ENCODE results near the gene LAMC1. TPM values are rescaled to one million over a fixed set of nuclear protein-coding genes. Genes with fewer than 3 reads are reported as not detected.

The LAMC1 gene
- polyA plus RNA-seq, 1 experiment = 360 TPM

GRCh38 chr1:183087001-183087400 lies 63.8 kb downstream of the LAMC1 start:
- POLR2A ChIA-PET = no interaction called here
- Histone ChIP-seq H3K27me3 (ENCODE audit: control insufficient read depth, insufficient read depth, low read length) (no peaks in the 10 kb centered on the region), H3K36me3 (ENCODE audit: control insufficient read depth, insufficient read depth, low read length) (no peaks in the 10 kb centered on the region), H3K4me3 (ENCODE audit: low read depth, low read length) (no peak overlapping the region)
- no peak for DNase-seq (ENCODE audit: low read depth)
- CTCF ChIA-PET = interaction anchor here (0.7 kb wide), 1 partner anchor 306 kb away, joined by 3 read pairs; no protein-coding TSS in a partner anchor
- no peak for TF ChIP-seq CTCF (IDR thresholded peaks at IDR 0.05; ENCODE audit: insufficient read depth, low read depth, low read length)

- Histone ChIP-seq H3K4me3 (ENCODE audit: low read depth, low read length) (no peak overlapping the region), H3K27me3 (ENCODE audit: control insufficient read depth, insufficient read depth, low read length) (no peaks in the 10 kb centered on the region), H3K36me3 (ENCODE audit: control insufficient read depth, insufficient read depth, low read length) (no peaks in the 10 kb centered on the region)
- TF ChIP-seq CTCF (IDR thresholded peaks at IDR 0.05; ENCODE audit: insufficient read depth, low read depth, low read length) = no peak
- DNase-seq (ENCODE audit: low read depth) = no peak
- POLR2A ChIA-PET = no interaction called here
- CTCF ChIA-PET = no interaction called here
These were observed 65.9 kb downstream of the LAMC1 start for GRCh38 chr1:183089025-183089639.

- TF ChIP-seq CTCF (IDR thresholded peaks at IDR 0.05; ENCODE audit: insufficient read depth, low read depth, low read length) = no peak
- Histone ChIP-seq H3K27me3 (ENCODE audit: control insufficient read depth, insufficient read depth, low read length) (no peaks in the 10 kb centered on the region), H3K4me3 (ENCODE audit: low read depth, low read length) (no peak overlapping the region), H3K36me3 (ENCODE audit: control insufficient read depth, insufficient read depth, low read length) (no peaks in the 10 kb centered on the region)
- DNase-seq (ENCODE audit: low read depth) = no peak
- POLR2A ChIA-PET = no interaction called here
- CTCF ChIA-PET = interaction anchor here (0.6 to 1.7 kb wide), 2 partner anchors 13 to 21 kb away, joined by 3 to 7 read pairs; no protein-coding TSS in a partner anchor
These were observed 67.3 kb downstream of the LAMC1 start for GRCh38 chr1:183090391-183091006.

GRCh38 chr1:183091181-183091580 lies 68.0 kb downstream of the LAMC1 start:
- no peak for DNase-seq (ENCODE audit: low read depth)
- H3K36me3 ChIP-seq (ENCODE audit: control insufficient read depth, insufficient read depth, low read length) = no peaks in the 10 kb centered on the region
- ChIA-PET CTCF (interaction anchor here (1.7 kb wide), 2 partner anchors 12 to 13 kb away, joined by 3 to 7 read pairs; no protein-coding TSS in a partner anchor), POLR2A (no interaction called here)
- no peak overlapping the region for H3K4me3 ChIP-seq (ENCODE audit: low read depth, low read length)
- no peaks in the 10 kb centered on the region for H3K27me3 ChIP-seq (ENCODE audit: control insufficient read depth, insufficient read depth, low read length)
- TF ChIP-seq CTCF (IDR thresholded peaks at IDR 0.05; ENCODE audit: insufficient read depth, low read depth, low read length) = no peak

GRCh38 chr1:183092350-183092749 lies 69.1 kb downstream of the LAMC1 start:
- CTCF ChIA-PET = interaction anchor here (0.6 to 1.7 kb wide), 4 partner anchors 11 to 181 kb away, joined by 3 read pairs; no protein-coding TSS in a partner anchor

More at GRCh38 chr1:183092350-183092749, 69.1 kb downstream of the LAMC1 start:
- Histone ChIP-seq H3K4me3 (ENCODE audit: low read depth, low read length) (no peak overlapping the region), H3K36me3 (ENCODE audit: control insufficient read depth, insufficient read depth, low read length) (no peaks in the 10 kb centered on the region), H3K27me3 (ENCODE audit: control insufficient read depth, insufficient read depth, low read length) (no peaks in the 10 kb centered on the region)
- no peak for TF ChIP-seq CTCF (IDR thresholded peaks at IDR 0.05; ENCODE audit: insufficient read depth, low read depth, low read length)
- DNase-seq (ENCODE audit: low read depth) = no peak
- POLR2A ChIA-PET = interaction anchor here (0.6 kb wide), 1 partner anchor 15 kb away, joined by 3 read pairs; no protein-coding TSS in a partner anchor

Measured in BJ (cell line).